CD4-positive, alpha-beta T cell treated with Interleukin-6 at 100 ng/mL for 8 hours (primary cell): ENCODE measurements around the gene MYO1D.
"Not testable (repeated sequence)": the region's sequence is repeated elsewhere in the genome, so short reads cannot be mapped to it uniquely, and the experiment has no call there.

Source experiments
- DNase-seq: peaks from one replicate; pipeline ENCODE4 v3.0.0-alpha.2; 2020; ENCODE audit warnings: mixed read lengths, low spot score

The MYO1D gene

DNA sequence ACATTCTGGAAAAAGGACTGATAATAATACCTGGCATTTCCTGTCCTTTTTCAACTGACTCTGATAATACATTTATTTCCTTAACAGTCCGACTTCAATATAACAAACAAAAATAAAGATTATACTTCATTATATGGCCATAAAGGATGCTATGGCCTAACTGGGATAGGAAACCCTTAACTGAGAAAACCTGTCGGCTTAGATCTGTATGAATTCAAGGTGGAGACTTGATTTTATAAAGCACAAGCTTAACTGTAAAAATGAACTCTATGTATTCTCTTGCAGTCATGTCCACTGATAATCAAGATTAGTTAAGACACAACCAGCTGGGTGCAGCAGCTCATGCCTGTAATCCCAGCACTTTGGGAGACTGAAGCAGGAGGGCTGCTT lies 102.2 kb downstream of the MYO1D start:
- DNase-seq = no peak

- DNase-seq = no peak
These were observed 102.8 kb downstream of the MYO1D start for GRCh38 chr17:32773856-32774694.

DNA sequence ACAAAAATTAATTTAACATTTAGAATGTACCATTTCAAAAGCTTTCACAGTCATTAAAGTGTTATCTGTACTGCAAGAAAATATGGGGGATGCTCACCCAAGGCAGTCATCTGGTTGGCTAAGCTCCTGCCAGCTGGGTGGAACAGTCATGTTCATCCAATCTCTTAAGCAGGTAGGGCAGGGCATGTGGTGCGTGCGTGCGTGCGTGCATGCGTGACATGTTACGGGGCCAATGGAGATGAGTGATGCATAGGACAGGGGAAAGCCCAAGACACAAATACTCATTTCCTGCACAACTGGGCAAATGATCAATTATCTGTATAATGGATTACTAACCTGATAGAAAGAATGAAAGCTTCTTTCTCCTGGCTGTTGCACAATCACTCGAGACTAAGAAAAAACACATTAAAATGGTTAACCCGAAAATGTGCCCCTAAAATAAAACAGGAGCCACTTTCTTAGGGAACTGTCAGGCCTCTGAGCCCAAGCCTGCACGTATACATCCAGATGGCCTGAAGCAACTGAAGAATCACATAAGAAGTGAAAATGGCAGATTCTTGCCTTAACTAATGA lies 104.4 kb downstream of the MYO1D start:
- DNase-seq = no peak

DNA sequence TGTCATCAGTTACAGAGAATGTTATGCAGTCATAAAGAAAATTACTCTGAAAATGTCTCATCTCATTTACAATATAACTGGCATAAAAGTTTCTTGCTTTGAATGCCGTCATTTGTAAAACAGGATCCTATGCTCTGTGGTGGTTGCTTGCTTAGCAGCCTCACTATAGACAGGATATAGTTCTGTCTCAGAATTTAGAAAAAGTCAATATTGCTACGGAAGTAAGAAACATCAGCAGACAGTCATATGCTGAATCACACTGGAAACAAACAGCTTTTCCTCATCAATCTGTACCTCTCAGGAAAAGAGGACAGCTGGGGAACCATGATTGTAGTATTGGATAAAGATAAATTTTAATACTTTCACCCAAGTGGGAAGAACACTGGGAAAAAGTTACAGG lies 105.5 kb downstream of the MYO1D start:
- DNase-seq = no peak

- DNase-seq = no peak
These were observed 107.1 kb downstream of the MYO1D start for GRCh38 chr17:32769846-32770245.

DNA sequence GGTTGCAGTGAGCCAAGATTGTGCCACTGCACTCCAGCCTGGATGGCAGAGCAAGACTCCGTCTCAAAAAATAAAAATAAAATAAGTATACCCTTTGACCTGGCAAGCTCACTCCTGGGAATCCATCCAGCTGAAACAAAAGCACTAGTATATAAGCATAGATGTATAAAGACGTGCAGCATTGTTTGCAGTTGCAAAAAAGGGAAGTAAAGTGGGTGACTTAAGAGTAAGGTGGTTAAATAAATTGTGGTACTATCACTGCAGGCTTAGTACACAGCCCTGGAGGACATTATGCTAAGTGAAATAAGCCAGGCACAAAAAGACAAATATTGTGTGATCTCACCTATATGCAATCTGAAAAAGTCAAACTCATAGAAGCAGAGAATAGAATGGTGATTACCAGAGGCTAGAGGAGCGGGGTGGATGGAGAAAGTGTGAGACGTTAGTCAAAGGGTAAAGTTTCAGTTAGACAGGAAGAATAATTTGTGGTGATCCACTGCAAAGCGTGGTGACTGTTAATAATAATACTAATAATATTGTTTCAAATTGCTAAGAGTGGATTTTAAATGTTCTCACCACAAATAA lies 113.0 kb downstream of the MYO1D start:
- DNase-seq = no peak

DNA sequence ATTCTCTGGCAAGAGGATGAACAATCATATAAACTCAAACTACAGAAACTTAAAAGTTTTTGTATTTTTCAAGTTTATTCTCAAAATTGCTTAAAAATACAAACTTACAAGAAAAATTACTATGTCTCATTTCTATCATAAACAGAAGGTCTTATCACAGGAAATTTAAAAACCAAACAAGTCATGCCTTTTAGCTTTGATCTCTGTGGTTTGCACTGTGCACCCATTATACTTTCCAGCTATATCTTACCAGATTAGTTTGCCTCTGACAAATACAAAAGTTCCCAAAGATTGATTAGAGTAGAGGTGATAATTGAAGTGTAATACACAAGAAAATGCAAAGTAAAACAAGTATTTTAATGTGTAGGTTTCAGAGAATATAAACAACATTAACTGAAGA lies 117.4 kb downstream of the MYO1D start:
- peak; percentile 4 for DNase-seq

DNA sequence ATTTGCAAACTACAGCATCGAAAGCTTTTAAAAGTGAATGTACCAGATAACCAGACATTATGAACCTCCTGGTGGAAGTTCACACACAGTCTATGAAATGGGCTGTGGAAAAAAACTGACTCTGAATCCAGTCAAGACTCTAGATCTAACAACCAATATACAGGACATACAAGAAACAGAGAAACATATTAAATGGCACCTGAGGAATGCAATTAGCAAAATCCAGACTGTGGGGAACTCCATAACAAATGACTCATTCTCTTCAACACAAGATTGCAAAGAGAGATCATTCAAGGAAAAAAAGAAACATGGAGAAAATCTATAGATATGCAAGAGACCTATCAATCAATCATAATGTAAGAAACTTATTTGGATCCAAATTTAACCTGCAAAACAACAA lies 119.0 kb downstream of the MYO1D start:
- DNase-seq = no peak

- no peak for DNase-seq
These were observed 120.2 kb downstream of the MYO1D start for GRCh38 chr17:32756696-32757095.

GRCh38 chr17:32755045-32755805 lies 121.7 kb downstream of the MYO1D start:
- DNase-seq = peak; percentile 32

DNA sequence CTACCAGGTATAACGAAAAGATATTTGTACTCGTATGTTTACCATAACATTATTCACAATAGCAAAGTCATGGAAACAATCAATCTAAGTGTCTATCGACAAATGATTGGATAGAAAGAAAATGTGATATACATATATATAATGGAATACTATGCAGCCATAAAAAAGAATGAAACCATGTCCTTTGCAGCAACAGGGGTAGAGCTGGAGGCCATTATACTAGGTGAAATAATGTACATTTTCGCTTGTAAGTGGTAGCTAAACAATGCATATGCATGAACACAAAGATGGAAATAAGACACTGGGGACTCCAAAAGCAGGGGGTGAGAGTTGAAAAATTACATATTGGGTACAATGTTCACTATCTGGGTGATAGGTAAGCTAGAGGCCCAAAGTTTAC lies 124.0 kb downstream of the MYO1D start:
- no peak for DNase-seq

DNA sequence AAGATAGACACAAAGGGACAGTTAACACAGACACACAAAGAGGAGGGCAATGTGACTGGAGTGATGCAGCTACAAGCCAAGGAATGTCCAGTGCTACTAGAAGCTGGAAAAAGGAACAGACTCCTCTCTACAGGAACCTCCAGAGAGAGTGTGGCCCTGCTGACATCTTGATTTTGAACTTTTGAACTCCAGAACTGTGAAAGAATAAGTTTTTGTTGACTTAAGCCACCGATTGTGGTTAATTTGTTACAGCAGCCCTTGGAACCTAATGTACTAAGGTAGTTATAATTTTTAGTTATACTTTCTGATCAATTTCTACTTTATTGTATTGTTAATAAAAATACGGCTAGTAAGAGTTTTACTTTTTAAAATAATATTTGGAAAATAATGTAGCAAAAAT lies 129.1 kb downstream of the MYO1D start:
- no peak for DNase-seq

DNA sequence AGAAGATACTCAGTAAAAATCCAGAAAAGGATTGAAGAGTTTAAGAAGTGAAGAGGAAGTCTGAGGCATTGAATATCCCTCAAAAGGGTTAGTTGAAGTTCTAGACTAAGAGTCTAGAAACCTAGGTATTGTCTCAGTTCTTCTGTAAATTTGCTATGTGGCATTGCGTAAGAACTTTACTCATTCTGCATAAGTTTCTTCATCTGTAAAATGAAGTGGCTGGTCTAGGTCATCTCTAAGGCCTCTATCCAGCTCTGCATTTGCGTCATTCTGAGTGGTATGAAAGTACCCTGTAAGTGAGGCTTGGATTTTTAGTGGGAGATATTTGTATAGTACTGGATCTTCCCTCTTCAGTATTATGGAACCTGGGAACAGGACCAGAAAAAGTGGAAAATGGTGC lies 130.2 kb downstream of the MYO1D start:
- DNase-seq = no peak

- DNase-seq = no peak
These were observed 130.6 kb downstream of the MYO1D start for GRCh38 chr17:32746280-32746679.

GRCh38 chr17:32742681-32743538 lies 134.0 kb downstream of the MYO1D start:
- DNase-seq = no peak

GRCh38 chr17:32741381-32741780 lies 135.5 kb downstream of the MYO1D start:
- DNase-seq = no peak

GRCh38 chr17:32739722-32740121 lies 137.2 kb downstream of the MYO1D start:
- no peak for DNase-seq

GRCh38 chr17:32739151-32739550 lies 137.8 kb downstream of the MYO1D start:
- not testable (repeated sequence) for DNase-seq

DNA sequence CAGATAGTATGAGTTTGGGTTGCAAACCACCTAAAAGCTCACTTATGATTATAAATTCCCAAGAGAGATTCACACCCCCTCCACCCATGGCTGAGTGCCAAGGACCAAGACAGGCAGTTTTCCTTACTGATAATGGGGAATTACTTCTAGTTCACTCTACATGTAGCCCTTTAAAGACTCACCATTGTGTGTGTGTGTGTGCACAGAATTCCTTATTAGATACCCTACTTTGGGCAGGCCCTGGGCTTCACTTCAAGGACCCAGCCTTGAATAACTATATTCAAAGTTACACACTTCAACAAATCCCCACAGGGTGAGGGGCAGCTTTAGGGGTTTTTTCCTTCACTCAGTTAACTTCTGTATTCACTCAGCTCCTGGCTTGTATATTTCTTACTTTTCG lies 143.5 kb downstream of the MYO1D start:
- no peak for DNase-seq

DNA sequence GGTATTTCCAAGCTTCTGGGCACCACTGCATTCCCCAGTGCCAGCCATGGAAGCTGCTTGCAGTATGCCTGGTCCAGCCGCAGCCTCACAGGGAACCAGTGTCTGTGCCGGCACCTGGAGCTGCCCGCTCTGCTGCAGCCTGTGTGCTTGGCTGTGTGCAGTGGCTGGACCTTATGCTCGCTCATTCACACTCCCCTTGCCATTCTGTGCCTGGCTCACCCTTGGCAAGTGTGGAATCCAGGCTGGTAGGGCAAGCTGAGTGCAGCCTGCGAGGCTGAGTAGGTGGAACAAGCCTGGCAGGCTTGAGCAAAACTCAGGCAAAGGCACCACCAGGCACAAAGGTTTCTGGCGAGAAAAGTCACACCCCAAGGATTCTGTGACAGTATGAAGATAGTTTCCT lies 144.0 kb downstream of the MYO1D start:
- no peak for DNase-seq

DNA sequence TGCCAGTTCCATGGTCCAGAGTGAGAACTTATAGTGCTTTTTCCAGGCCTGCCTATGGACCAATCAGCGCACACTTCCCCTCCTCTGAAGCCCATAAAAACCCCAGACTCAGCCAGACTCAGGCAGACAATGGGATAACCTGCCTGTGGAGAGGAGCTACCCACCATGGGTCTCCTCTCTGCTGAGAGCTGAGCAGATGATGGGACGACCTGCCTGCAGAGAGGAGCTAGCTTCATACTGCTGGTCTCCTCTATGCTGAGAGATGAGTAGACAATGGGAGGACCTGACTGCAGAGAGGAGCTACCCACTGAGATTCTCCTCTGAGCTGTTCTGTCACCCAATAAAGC lies 144.7 kb downstream of the MYO1D start:
- DNase-seq = no peak
